Activated CD4-positive, alpha-beta T cell treated with anti-CD3 and anti-CD28 coated beads, Interleukin-2, amount 50 U/mL, for 48 hours (primary cell): Measurements from ENCODE around the gene SLC30A3.

Experiments used
- DNase-seq, 2 experiments: peaks; one replicate each; pipeline ENCODE4 v3.0.0-alpha.2; 2020

The SLC30A3 gene

DNA sequence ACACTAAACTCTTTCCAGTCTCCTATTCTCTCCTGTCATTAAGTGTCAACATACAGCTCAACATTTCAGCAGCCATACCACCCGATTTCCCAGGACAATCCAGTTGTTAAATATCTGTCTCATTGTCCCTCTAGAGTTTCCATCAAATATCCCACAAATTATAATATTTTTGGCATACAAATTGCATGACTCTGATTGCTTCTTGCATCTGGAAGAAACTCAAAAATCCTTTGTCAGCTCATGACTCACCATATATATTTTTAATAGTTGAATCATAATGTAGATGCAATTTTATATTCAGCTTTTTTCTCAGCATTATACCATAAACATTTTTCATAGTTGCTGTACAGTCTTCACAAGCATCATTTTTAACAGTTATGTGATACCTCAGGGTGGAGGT, 7.2 kb downstream of the SLC30A3 start:
- DNase-seq: no peak

DNA sequence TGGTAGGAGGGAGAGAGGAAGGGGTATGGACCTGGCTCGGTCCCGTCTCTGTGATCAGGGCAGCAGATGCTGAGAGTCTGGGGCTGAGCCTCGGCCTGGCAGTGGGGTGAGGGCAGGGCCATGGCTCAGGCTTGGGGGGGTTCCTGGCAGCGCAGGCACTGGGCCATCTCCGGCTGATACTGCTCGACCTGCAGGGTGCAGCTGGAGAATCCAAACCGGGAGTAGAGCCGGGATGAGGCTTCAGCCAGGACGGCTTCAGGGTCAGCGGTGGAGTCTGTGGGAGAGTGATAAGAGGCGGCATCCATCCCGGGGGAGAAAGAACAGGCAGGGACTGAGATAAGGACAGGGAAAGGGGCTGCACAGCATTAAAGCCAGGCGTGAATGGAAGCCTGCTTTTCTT, 7.7 kb downstream of the SLC30A3 start:
- DNase-seq: no peak

GRCh38 chr2:27251766-27252165, 11.1 kb downstream of the SLC30A3 start:
- DNase-seq: no peak

DNA sequence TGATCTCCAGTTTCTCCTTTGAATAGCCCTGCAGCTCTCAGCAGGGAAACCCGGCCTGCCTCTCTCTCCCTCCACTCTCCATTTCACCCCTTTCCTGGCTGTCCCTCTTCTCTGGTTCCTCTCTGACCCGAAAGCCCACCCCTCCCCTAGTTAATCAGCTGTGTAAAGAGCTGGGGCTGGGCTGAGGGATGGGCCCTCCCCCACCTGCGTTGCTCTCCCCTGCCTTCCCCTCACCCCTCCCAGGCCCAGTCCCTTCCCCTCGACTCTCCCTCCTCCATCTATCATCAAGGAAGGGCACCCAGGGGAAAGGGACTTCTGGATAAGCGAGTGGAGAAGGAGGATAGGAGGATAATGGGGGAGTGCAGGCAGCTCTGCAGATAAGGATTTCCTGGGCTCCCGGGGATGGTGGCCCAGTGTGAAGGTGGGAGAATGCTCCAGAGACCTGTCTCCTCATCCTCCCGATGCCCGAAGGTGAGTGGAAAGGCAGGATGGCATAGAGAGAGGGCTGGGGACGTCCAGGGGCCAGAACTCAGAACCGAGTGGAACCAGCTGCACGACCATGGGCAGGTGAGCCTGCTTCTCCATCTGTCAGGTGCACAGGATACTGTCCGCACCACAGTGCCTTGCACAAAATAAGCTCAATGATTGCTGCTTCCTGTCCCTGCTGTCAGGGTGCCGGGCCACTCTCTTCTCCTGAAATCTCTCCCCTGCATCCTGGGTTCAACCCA, 12.0 kb downstream of the SLC30A3 start:
- no peak for DNase-seq

- DNase-seq: peak; percentile 67 to 73
Measured at GRCh38 chr2:27249891-27250651, 12.8 kb downstream of the SLC30A3 start.

GRCh38 chr2:27249159-27249890, 13.5 kb downstream of the SLC30A3 start:
- no peak for DNase-seq

GRCh38 chr2:27247893-27248292, 15.0 kb downstream of the SLC30A3 start:
- no peak for DNase-seq

DNA sequence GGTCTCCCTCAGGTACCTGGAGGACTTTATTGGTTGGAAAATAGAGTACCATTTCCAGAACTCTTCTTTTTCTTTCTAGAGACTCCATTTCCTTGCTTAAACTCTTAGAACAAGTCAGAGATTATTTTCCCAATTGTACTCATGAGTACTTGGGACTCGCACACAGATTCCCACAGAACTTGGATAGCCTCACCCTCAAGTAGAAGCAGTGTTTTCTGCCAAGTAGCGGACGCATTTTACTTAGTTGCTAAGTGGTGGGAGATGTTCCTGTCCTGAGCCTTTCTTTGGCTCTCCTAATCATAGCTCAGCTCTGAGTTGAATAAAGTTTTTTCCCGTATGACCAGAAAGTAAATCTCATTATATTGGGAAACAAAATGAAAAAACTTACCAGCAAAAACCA, 17.2 kb downstream of the SLC30A3 start:
- DNase-seq: no peak

DNA sequence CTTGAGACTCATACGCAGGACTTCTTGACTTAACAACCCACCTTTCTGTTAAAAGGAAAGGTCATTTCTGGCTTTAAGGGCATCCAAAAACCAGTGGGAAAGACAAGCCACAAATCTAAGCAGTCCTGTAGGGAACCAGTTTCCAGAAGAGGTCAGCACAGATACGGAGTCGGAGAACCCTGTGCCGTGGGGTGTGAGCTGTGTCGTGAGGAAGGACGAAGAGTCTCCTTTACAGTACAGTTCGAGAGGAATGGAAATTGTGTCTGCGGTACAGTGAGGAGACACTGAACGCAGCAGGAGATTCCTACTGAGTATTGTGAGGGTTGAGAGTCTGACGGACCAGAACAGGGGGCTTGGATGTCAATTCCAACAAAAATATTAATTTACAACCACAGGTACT, 17.7 kb downstream of the SLC30A3 start:
- no peak for DNase-seq

GRCh38 chr2:27243391-27244130, 19.3 kb downstream of the SLC30A3 start:
- DNase-seq: no peak

GRCh38 chr2:27242614-27242951, 20.3 kb downstream of the SLC30A3 start:
- no peak for DNase-seq

- DNase-seq: no peak
Measured at GRCh38 chr2:27241761-27242613, 20.9 kb downstream of the SLC30A3 start.

- DNase-seq: no peak
Measured at GRCh38 chr2:27240406-27240805, 22.4 kb downstream of the SLC30A3 start.

GRCh38 chr2:27238976-27239375, 23.9 kb downstream of the SLC30A3 start:
- no peak for DNase-seq

DNA sequence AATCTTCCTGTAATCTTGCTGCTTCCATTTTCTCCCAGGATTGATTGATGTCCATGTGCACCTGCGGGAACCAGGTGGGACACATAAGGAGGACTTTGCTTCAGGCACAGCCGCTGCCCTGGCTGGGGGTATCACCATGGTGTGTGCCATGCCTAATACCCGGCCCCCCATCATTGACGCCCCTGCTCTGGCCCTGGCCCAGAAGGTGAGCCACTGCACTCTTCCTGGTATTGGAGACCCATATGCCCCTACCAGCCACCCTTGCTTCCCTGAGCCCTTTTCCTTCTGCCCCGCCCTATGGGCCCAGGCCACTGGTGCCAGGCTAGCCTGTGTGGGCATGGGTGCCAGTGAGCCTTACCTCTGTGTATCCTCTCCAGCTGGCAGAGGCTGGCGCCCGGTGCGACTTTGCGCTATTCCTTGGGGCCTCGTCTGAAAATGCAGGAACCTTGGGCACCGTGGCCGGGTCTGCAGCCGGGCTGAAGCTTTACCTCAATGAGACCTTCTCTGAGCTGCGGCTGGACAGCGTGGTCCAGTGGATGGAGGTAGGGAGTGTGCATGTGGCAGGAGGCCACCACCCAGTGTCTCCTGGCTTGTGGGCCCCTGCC, 25.4 kb downstream of the SLC30A3 start:
- no peak for DNase-seq

DNA sequence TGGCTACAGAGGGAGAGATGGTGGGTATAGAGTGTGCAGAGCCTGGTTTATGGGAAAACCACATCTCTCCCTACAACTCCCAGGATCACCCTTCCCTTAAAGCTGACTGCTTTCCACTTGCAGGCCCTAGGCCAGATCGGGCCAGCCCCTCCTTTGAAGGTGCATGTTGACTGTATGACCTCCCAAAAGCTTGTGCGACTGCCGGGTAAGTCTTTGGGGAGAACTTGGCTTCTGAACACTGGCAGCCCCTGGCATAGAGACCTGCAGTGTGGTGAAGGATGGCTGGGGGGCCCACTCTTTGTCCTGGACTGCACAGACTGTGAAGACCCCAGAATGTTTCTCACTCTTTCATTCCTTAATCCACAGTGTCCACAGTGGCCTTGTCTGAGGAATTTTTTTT, 26.2 kb downstream of the SLC30A3 start:
- DNase-seq: no peak

DNA sequence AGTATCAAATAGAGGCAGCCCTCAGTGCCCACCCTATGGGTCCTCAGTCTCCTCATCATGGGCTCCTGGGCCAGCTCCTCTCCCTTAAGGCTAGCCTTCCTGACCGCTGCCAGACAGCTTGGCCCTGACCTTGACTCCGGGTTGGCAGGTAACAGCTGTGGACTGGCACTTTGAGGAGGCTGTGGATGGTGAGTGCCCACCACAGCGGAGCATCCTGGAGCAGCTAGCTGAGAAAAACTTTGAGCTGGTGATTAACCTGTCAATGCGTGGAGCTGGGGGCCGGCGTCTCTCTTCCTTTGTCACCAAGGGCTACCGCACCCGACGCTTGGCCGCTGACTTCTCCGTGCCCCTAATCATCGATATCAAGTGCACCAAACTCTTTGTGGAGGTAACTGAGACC, 26.7 kb downstream of the SLC30A3 start:
- DNase-seq: no peak

DNA sequence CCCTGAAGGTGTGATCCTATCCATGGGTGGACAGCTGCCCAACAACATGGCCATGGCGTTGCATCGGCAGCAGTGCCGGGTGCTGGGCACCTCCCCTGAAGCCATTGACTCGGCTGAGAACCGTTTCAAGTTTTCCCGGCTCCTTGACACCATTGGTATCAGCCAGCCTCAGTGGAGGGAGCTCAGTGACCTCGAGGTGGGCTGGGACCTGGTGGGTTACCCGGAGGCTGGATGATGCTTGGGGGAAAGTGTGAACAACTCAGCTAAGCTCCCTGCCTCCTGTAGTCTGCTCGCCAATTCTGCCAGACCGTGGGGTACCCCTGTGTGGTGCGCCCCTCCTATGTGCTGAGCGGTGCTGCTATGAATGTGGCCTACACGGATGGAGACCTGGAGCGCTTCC, 29.5 kb downstream of the SLC30A3 start:
- no peak for DNase-seq

DNA sequence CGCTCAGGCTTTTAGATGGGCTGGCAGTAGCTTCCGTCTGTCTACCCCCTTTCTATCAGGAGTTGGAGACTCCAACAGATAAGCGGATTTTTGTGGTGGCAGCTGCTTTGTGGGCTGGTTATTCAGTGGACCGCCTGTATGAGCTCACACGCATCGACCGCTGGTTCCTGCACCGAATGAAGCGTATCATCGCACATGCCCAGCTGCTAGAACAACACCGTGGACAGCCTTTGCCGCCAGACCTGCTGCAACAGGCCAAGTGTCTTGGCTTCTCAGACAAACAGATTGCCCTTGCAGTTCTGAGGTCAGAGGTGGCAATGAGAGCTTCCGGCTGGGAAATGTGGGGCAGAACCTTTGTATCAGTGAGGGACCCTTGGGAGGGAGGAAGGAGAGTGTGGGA, 30.9 kb downstream of the SLC30A3 start:
- DNase-seq: no peak

GRCh38 chr2:27227501-27227900, 35.3 kb downstream of the SLC30A3 start:
- no peak for DNase-seq

DNA sequence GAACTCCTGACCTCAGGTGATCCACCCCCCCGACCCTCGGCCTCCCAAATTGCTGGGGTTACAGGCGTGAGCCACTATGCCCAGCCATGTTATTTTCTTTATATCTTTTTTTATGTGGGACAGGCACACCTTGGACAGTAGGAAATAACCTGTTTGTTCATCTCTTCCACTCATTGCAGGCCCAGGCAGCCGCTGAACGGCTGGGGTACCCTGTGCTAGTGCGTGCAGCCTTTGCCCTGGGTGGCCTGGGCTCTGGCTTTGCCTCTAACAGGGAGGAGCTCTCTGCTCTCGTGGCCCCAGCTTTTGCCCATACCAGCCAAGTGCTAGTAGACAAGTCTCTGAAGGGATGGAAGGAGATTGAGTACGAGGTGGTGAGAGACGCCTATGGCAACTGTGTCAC, 37.3 kb downstream of the SLC30A3 start:
- no peak for DNase-seq

- no peak for DNase-seq
Measured at GRCh38 chr2:27223416-27223815, 39.4 kb downstream of the SLC30A3 start.
